NAMALWA (cell line): ENCODE measurements around the gene CNNM3.
A peak's percentile ranks its signal among the peaks of the same experiment; 100 is the strongest.
"Not testable (repeated sequence)": the region's sequence is repeated elsewhere in the genome, so short reads cannot be mapped to it uniquely, and the experiment has no call there.

Source experiments
- DNase-seq: peaks from one replicate; pipeline ENCODE4 v3.0.0-alpha.2; 2015; ENCODE audit warnings: low spot score

The CNNM3 gene

GRCh38 chr2:96798733-96799622 is 17.1 kb upstream of the CNNM3 start:
- no peak for DNase-seq

- DNase-seq, result no peak
Measured at GRCh38 chr2:96799623-96799935, 16.5 kb upstream of the CNNM3 start.

GRCh38 chr2:96800061-96801004 is 15.7 kb upstream of the CNNM3 start:
- no peak for DNase-seq

GRCh38 chr2:96801005-96801785 is 14.9 kb upstream of the CNNM3 start:
- DNase-seq, result peak; percentile 81

GRCh38 chr2:96801786-96802595 is 14.1 kb upstream of the CNNM3 start:
- DNase-seq, result peak; percentile 25

- no peak for DNase-seq
Measured at GRCh38 chr2:96802721-96803120, 13.3 kb upstream of the CNNM3 start.

GRCh38 chr2:96804986-96805385 is 11.1 kb upstream of the CNNM3 start:
- DNase-seq, result no peak

- DNase-seq, result not testable (repeated sequence)
Measured at GRCh38 chr2:96805946-96806345, 10.1 kb upstream of the CNNM3 start.

- DNase-seq, result peak; percentile 46
Measured at GRCh38 chr2:96806468-96807126, 9.5 kb upstream of the CNNM3 start.

GRCh38 chr2:96807127-96807471 is 9.0 kb upstream of the CNNM3 start:
- DNase-seq, result no peak

- DNase-seq, result no peak
Measured at GRCh38 chr2:96808176-96808837, 7.8 kb upstream of the CNNM3 start.

GRCh38 chr2:96809216-96809882 is 6.7 kb upstream of the CNNM3 start:
- no peak for DNase-seq

- DNase-seq, result no peak
Measured at GRCh38 chr2:96809951-96810782, 5.9 kb upstream of the CNNM3 start.

GRCh38 chr2:96810783-96811192 is 5.3 kb upstream of the CNNM3 start:
- DNase-seq, result no peak

GRCh38 chr2:96811917-96812316 is 4.2 kb upstream of the CNNM3 start:
- no peak for DNase-seq

GRCh38 chr2:96813656-96814055 is 2.4 kb upstream of the CNNM3 start:
- no peak for DNase-seq

- DNase-seq, result peak; percentile 44
Measured at GRCh38 chr2:96815326-96816126, 542 bp upstream of the CNNM3 start.
